Mesothelial cell of epicardium (in vitro differentiated cells): ENCODE results near the gene SCAPER. TPM values are rescaled to one million over a fixed set of nuclear protein-coding genes. Genes with fewer than 3 reads are reported as not detected.

ENCODE experiments used
- DNase-seq, 2 experiments: peaks; one replicate each; pipeline ENCODE4 v3.0.0; 2021; ENCODE audit warnings: low spot score in 2 of 2; ENCODE audit not compliant: unreplicated experiment in 2 of 2
- H3K27ac Mint-ChIP-seq: 2 replicates; pipeline ENCODE4 v1.8.0; 2021; ENCODE audit warnings: mixed read lengths
- H3K27me3 Mint-ChIP-seq: 2 replicates; pipeline ENCODE4 v1.8.0; 2021; ENCODE audit warnings: low read depth, mixed read lengths
- H3K36me3 Mint-ChIP-seq: 2 replicates; pipeline ENCODE4 v1.8.0; 2021; ENCODE audit warnings: mixed read lengths
- H3K4me1 Mint-ChIP-seq: 2 replicates; pipeline ENCODE4 v1.8.0; 2021; ENCODE audit warnings: mixed read lengths
- H3K4me3 Mint-ChIP-seq: 2 replicates; pipeline ENCODE4 v1.8.0; 2021; ENCODE audit warnings: mild to moderate bottlenecking, moderate library complexity, mixed read lengths
- H3K9me3 Mint-ChIP-seq: 2 replicates; pipeline ENCODE4 v1.8.0; 2021; ENCODE audit warnings: mixed read lengths
- CTCF ChIP-seq: fragments of 200-600 bp; sonication (generic); IDR thresholded peaks from one replicate; pipeline ENCODE4 v1.5.0; 2021; ENCODE audit warnings: antibody characterized with exemption; ENCODE audit not compliant: unreplicated experiment
- total RNA-seq: library from RNA; stranded (reverse); gene quantifications from 3 replicates; pipeline ENCODE4 v1.2.1, GENCODE V29; 2021

The SCAPER gene
- total RNA-seq, 1 donor from 2014 or later, result 35.9 TPM

GRCh38 chr15:76501011-76501410, 404.1 kb downstream of the SCAPER start:
- H3K4me3 Mint-ChIP-seq, result no peak overlapping the region
- no peak for DNase-seq
- TF ChIP-seq CTCF, result no peak
- H3K4me1 Mint-ChIP-seq, result peaks cover 2% of the 10 kb centered on the region
- H3K36me3 Mint-ChIP-seq, result peaks cover 3% of the 10 kb centered on the region
- no peak overlapping the region for H3K27ac Mint-ChIP-seq
- H3K27me3 Mint-ChIP-seq, result no peaks in the 10 kb centered on the region
- peaks cover 8% of the 10 kb centered on the region for H3K9me3 Mint-ChIP-seq

GRCh38 chr15:76495487-76495886, 409.7 kb downstream of the SCAPER start:
- no peak for DNase-seq
- Mint-ChIP-seq H3K36me3 (peaks cover 3% of the 10 kb centered on the region), H3K4me3 (no peak overlapping the region), H3K27me3 (no peaks in the 10 kb centered on the region), H3K4me1 (peaks cover 4% of the 10 kb centered on the region), H3K27ac (no peak overlapping the region), H3K9me3 (peaks cover 11% of the 10 kb centered on the region)
- TF ChIP-seq CTCF, result no peak

GRCh38 chr15:76492538-76492937, 412.6 kb downstream of the SCAPER start:
- Mint-ChIP-seq H3K9me3 (peaks cover 26% of the 10 kb centered on the region), H3K27ac (no peak overlapping the region), H3K27me3 (no peaks in the 10 kb centered on the region), H3K4me3 (no peak overlapping the region), H3K36me3 (peaks cover 8% of the 10 kb centered on the region), H3K4me1 (peaks cover 4% of the 10 kb centered on the region)
- DNase-seq, result no peak
- no peak for TF ChIP-seq CTCF

- no peak overlapping the region for H3K27ac Mint-ChIP-seq
Measured at GRCh38 chr15:76483752-76484151, 421.4 kb downstream of the SCAPER start.

GRCh38 chr15:76483018-76483417, 422.1 kb downstream of the SCAPER start:
- no peaks in the 10 kb centered on the region for H3K27me3 Mint-ChIP-seq

More at GRCh38 chr15:76483752-76484151, 421.4 kb downstream of the SCAPER start:
- Mint-ChIP-seq H3K4me1 (peaks cover 6% of the 10 kb centered on the region), H3K9me3 (peaks cover 29% of the 10 kb centered on the region), H3K27me3 (no peaks in the 10 kb centered on the region), H3K4me3 (no peak overlapping the region), H3K36me3 (no peaks in the 10 kb centered on the region)
- DNase-seq, result no peak
- TF ChIP-seq CTCF, result no peak

More at GRCh38 chr15:76483018-76483417, 422.1 kb downstream of the SCAPER start:
- peaks cover 29% of the 10 kb centered on the region for H3K9me3 Mint-ChIP-seq
- H3K36me3 Mint-ChIP-seq, result no peaks in the 10 kb centered on the region
- H3K4me1 Mint-ChIP-seq, result peaks cover 6% of the 10 kb centered on the region
- H3K27ac Mint-ChIP-seq, result no peak overlapping the region
- no peak overlapping the region for H3K4me3 Mint-ChIP-seq
- TF ChIP-seq CTCF, result no peak
- DNase-seq, result no peak
